IPS DF 6.9 (cell line): Measurements from ENCODE around the gene MFSD8.
"Not testable (repeated sequence)": the region's sequence is repeated elsewhere in the genome, so short reads cannot be mapped to it uniquely, and the experiment has no call there.

Source experiments
- DNase-seq: peaks from one replicate; pipeline ENCODE4 v3.0.0-alpha.2; 2013; ENCODE audit warnings: low read depth, low spot score
- H3K27ac ChIP-seq: one replicate; pipeline ENCODE4 v1.5.1; 2013; ENCODE audit warnings: low read length, control low read depth
- H3K27me3 ChIP-seq: 2 replicates; pipeline ENCODE4 v1.6.1; 2013; ENCODE audit warnings: mild to moderate bottlenecking, low read length; ENCODE audit not compliant: control insufficient read depth, insufficient read depth
- H3K36me3 ChIP-seq: 2 replicates; pipeline ENCODE4 v1.6.1; 2013; ENCODE audit warnings: low read length; ENCODE audit not compliant: control insufficient read depth, insufficient read depth
- H3K4me1 ChIP-seq: 2 replicates; pipeline ENCODE4 v1.6.1; 2013; ENCODE audit warnings: low read length; ENCODE audit not compliant: control insufficient read depth, insufficient read depth
- H3K4me3 ChIP-seq: 2 replicates; pipeline ENCODE4 v1.5.1; 2013; ENCODE audit warnings: mild to moderate bottlenecking, low read length
- H3K9me3 ChIP-seq: 2 replicates; pipeline ENCODE4 v1.6.1; 2013; ENCODE audit warnings: low read length, inconsistent platforms; ENCODE audit not compliant: control insufficient read depth, insufficient read depth
- WGBS: extraction: QIAGEN DNeasy Blood & Tissue Kit; methylation state at CpG from one replicate; pipeline ENCODE4 v1.1.7; 2013; ENCODE audit warnings: mixed read lengths, missing lambda C conversion rate; ENCODE audit not compliant: insufficient read length, insufficient coverage; 5-methylcytosine and 5-hydroxymethylcytosine counted together

MFSD8 gene

DNA sequence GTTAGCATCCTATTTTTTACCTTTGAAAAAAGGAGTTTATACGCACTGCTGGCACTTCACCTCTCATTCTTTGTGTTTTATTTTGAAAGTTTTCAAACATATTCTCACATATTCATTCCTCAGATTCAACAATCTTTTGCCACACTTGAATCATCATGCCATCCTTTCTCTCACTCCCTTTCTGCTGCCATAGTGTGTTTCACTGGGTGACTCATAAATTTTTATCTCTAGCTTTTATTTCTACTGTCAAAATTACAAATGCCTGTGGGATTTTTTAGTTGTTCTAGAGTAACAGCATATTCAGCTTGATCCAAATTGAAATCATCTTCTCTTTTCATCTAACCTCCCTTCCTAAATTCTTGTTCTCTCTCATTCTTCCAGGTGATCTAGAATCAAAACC is 28.0 kb downstream of the MFSD8 start:
- no peak overlapping the region for H3K27ac ChIP-seq
- no CpG with 5 or more reads among the region's 1 CpG for WGBS
- H3K9me3 ChIP-seq, result no peaks in the 10 kb centered on the region
- no peak overlapping the region for H3K4me3 ChIP-seq
- DNase-seq, result no peak
- H3K36me3 ChIP-seq, result no peaks in the 10 kb centered on the region
- H3K27me3 ChIP-seq, result no peaks in the 10 kb centered on the region
- no peaks in the 10 kb centered on the region for H3K4me1 ChIP-seq

DNA sequence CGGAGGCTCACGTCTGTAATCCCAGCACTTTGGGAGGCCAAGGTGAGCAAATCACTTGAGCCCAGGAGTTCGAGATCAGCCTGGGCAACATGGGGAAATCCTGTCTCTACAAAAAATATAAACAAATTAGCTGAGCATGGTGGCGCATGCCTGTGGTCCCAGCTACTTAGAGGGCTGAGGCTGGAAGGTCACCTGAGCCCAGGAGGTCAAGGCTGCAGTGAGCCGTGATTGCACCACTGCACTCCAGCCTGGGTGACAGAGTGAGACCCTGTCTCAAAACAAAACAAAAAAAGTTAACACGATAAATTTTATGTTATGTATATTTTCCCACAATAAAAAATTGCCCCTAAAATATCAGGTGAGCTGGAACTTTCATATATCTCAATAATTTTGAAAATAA is 33.1 kb downstream of the MFSD8 start:
- not testable (repeated sequence) for H3K36me3 ChIP-seq, H3K4me1 ChIP-seq, H3K27ac ChIP-seq, DNase-seq, H3K27me3 ChIP-seq, H3K4me3 ChIP-seq, H3K9me3 ChIP-seq
- WGBS, result no CpG with 5 or more reads among the region's 6 CpGs

DNA sequence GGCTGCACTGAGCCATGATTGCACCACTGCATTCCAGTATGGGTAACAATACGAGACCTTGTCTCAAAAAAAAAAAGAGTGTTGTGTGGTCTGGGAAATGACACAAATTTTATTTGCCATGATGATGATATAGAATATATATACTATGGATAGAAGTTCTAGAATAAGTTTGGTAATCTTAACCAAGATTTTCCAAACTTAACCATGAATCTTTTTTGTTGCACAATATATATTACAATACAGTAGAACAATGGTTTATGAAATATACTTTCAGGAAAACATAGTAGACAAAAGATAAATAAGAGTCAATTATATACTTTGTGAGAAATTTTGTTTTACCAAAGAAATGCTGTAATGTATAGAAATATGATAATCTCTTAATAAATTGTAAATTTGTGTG is 34.8 kb downstream of the MFSD8 start:
- WGBS, result no CpG with 5 or more reads among the region's 1 CpG
- no peaks in the 10 kb centered on the region for H3K9me3 ChIP-seq
- H3K4me3 ChIP-seq, result no peak overlapping the region
- H3K27ac ChIP-seq, result no peak overlapping the region
- no peaks in the 10 kb centered on the region for H3K27me3 ChIP-seq
- no peak for DNase-seq
- H3K4me1 ChIP-seq, result no peaks in the 10 kb centered on the region
- no peaks in the 10 kb centered on the region; the same call in 1 of the 2 replicates for H3K36me3 ChIP-seq

DNA sequence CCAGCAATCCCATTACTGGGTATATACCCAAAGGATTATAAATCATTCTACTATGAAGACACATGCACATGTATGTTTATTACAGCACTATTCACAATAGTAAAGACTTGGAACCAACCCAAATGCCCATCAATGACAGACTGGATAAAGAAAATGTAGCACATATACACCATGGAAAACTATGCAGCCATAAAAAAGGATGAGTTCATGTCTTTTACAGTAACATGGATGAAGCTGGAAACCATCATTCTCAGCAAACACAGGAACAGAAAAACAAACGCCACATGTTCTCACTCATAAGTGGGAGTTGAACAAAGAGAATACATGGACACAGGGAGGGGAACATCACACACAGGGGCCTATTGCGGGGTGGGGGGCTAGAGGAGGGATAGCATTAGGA is 39.3 kb downstream of the MFSD8 start:
- not testable (repeated sequence) for H3K27me3 ChIP-seq, H3K9me3 ChIP-seq, H3K36me3 ChIP-seq, H3K4me1 ChIP-seq, H3K4me3 ChIP-seq, DNase-seq, H3K27ac ChIP-seq
- no CpG with 5 or more reads among the region's 2 CpGs for WGBS

DNA sequence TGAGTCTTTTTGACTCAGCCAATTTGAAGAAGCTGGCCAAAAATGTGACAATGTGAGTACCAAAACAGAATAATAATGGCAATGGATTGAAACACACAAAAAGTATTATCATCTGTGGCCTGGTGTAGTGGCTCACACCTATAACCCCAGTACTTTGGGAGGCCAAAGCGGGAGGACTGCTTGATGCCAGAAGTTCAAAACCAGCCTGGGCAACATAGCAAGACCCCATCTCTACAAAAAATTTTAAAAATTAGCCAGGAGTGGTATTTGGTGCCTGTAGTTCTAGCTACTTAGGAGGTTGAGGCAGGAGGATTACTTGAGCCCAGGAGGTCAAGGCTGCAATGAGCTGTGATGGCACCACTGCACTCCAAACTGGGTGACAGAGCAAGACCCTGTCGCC is 42.7 kb downstream of the MFSD8 start:
- no peak overlapping the region for H3K4me3 ChIP-seq
- WGBS, result no CpG with 5 or more reads among the region's 2 CpGs
- no peak overlapping the region for H3K27ac ChIP-seq
- peaks cover 2% of the 10 kb centered on the region; the same call in 1 of the 2 replicates for H3K36me3 ChIP-seq
- no peaks in the 10 kb centered on the region for H3K4me1 ChIP-seq
- DNase-seq, result no peak
- H3K27me3 ChIP-seq, result no peaks in the 10 kb centered on the region
- no peaks in the 10 kb centered on the region for H3K9me3 ChIP-seq

DNA sequence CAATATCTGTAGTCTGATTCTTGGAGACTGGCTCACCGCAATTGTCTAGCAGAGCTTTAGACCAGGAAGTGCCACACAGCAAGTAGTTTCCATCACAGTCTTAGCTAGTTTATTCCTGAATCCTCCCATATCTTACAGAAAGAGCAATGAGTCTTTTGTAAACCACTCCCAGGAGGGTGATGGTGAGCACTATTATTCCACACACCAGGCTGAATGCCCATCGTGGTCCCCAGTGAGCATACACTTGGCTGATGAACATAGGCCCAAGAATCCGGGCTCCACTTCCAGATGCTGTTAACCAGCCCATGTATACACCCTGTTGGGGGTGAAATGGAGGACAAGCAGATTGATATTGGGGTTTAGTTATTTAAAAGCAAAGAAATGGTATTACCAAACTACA is 44.5 kb downstream of the MFSD8 start:
- peaks cover 2% of the 10 kb centered on the region; the same call in 1 of the 2 replicates for H3K36me3 ChIP-seq
- no peak overlapping the region for H3K27ac ChIP-seq
- no peak for DNase-seq
- H3K4me3 ChIP-seq, result no peak overlapping the region
- H3K9me3 ChIP-seq, result no peaks in the 10 kb centered on the region
- no CpG with 5 or more reads among the region's 3 CpGs for WGBS
- no peaks in the 10 kb centered on the region for H3K4me1 ChIP-seq
- no peaks in the 10 kb centered on the region for H3K27me3 ChIP-seq

DNA sequence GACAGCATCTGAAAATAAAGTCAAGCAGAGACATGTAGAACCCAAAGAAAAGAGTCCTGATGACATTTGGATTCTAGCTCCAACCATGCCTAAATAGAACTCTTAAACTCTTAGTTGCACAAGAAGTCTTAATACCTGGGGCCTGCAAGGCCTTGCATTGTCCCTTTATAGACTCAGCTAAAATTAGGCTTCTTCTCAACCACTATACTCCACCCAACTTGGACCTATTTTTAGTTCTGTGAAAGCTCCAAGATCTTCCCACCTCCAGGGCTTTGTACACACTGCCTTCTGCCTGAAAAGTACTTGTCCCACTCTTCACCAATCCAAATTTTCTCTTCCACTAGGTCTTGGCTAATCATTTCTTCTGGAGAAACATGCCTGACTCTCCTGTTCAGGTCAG is 47.8 kb downstream of the MFSD8 start:
- Histone ChIP-seq H3K9me3 (no peaks in the 10 kb centered on the region), H3K36me3 (peaks cover 2% of the 10 kb centered on the region; the same call in 1 of the 2 replicates), H3K4me1 (no peaks in the 10 kb centered on the region), H3K27me3 (no peaks in the 10 kb centered on the region), H3K4me3 (no peak overlapping the region), H3K27ac (no peak overlapping the region)
- DNase-seq, result no peak

DNA sequence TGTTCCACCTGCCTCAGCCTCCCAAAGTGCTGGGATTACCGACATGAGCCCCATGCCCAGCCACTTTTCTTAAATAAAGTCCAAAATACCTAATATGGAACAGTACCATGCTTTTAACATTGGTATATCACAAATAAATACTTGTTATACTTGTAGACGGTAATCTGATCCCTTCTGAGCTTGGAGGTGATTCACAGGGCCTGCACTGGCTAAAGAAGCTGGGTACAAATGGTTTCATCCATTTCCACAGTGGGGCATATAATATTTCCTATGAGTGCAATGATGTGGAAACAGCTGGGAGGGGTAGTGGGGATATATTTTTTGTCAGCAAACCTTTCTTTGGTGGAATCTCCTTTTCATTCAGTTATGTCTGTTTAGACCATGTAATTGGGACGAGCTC is 48.5 kb downstream of the MFSD8 start:
- Histone ChIP-seq H3K36me3 (peaks cover 2% of the 10 kb centered on the region; the same call in 1 of the 2 replicates), H3K9me3 (no peaks in the 10 kb centered on the region), H3K27me3 (no peaks in the 10 kb centered on the region), H3K4me1 (no peaks in the 10 kb centered on the region), H3K4me3 (no peak overlapping the region), H3K27ac (no peak overlapping the region)
- DNase-seq, result no peak
- WGBS, result no CpG with 5 or more reads among the region's 3 CpGs

DNA sequence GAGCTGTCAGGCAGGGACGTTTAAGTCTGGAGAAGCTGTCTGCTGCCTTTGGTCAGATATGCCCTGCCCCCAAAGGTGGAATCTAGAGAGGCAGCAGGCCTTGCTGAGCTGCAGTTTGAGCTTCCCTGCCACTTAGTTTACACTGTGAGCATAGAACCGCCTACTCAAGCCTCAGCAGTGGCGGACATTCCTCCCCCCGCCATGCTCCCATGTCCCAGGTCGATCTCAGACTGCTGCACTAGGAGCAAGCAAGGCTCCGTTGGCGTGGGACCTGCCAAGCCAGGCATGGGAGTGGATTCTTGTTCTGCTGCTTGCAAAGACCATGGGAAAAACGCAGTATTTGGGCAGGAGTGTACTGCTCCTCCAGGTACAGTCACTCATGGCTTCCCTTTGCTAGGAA is 59.9 kb downstream of the MFSD8 start:
- Histone ChIP-seq H3K4me1 (no peaks in the 10 kb centered on the region), H3K4me3 (no peak overlapping the region), H3K27me3 (no peaks in the 10 kb centered on the region), H3K36me3 (no peaks in the 10 kb centered on the region), H3K9me3 (no peaks in the 10 kb centered on the region), H3K27ac (no peak overlapping the region)
- DNase-seq, result no peak
- WGBS, result no CpG with 5 or more reads among the region's 8 CpGs

DNA sequence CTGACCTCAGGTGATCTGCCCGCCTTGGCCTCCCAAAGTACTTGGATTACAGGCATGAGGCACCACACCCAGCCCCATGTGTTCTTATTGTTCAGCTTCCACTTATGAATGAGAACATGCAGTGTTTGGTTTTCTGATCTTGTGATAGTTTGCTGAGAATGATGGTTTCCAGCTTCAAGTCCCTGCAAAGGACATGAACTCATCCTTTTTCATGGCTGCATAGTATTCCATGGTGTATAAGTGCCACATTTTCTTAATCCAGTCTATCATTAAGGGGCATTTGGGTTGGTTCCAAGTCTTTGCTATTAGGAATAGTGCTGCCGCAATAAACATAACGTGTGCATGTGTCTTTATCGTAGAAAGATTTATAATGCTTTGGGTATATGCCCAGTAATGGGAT is 65.3 kb downstream of the MFSD8 start:
- not testable (repeated sequence) for H3K36me3 ChIP-seq, DNase-seq
- WGBS, result no CpG with 5 or more reads among the region's 4 CpGs

DNA sequence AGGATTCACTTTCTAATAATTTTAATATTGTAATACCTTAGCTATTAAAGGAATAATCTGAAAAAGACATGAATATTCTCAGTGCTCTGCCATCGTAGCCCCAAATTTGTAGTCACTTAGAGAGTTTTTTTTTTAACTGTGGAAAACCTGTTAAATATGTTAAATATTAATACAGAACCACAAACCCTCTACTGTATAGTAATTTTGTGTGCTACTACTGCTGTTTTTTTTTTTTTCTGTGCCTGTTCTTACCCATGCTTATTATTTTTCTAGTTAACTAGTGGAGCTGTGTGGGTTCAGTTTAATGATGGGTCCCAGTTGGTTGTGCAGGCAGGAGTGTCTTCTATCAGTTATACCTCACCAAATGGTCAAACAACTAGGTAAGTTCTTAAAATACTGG is 68.4 kb downstream of the MFSD8 start:
- Histone ChIP-seq H3K27me3 (no peaks in the 10 kb centered on the region), H3K4me3 (no peak overlapping the region), H3K27ac (no peak overlapping the region), H3K36me3 (peaks cover 4% of the 10 kb centered on the region; the same call in 1 of the 2 replicates), H3K4me1 (no peaks in the 10 kb centered on the region), H3K9me3 (no peaks in the 10 kb centered on the region)
- DNase-seq, result no peak
- no CpG with 5 or more reads among the region's 1 CpG for WGBS

More for the DNA sequence above, 65.3 kb downstream of the MFSD8 start:
- H3K9me3 ChIP-seq, H3K27me3 ChIP-seq, H3K4me3 ChIP-seq, H3K4me1 ChIP-seq, H3K27ac ChIP-seq: not testable (repeated sequence)
